Calu3 (cell line): Measurements from ENCODE around the gene GRM7. TPM values are rescaled to one million over a fixed set of nuclear protein-coding genes. Genes with fewer than 3 reads are reported as not detected.

Source experiments
- BruUV-seq: library from RNA; stranded (reverse); fragments of 400-500 nt; replicated peaks from 2 replicates; lab custom pipeline; 2021; lab: Mats Ljungman, UMichigan
- CTCF ChIA-PET: fragments of 300-600 bp; sonication (Branson Sonifier 250); formaldehyde crosslinking; loops from one replicate; lab custom pipeline; 2022; ENCODE audit warnings: antibody characterized with exemption; lab: Charles Lee
- DNase-seq: peaks from one replicate; pipeline ENCODE4 v3.0.0; 2022
- H3K27ac Mint-ChIP-seq: one replicate; pipeline ENCODE4 v1.8.0; 2022; ENCODE audit warnings: mixed read lengths; ENCODE audit not compliant: unreplicated experiment
- H3K27me3 Mint-ChIP-seq: one replicate; pipeline ENCODE4 v1.8.0; 2022; ENCODE audit warnings: mixed read lengths; ENCODE audit not compliant: unreplicated experiment
- H3K36me3 Mint-ChIP-seq: one replicate; pipeline ENCODE4 v1.8.0; 2022; ENCODE audit warnings: mild to moderate bottlenecking, moderate library complexity, mixed read lengths; ENCODE audit not compliant: insufficient read depth, unreplicated experiment
- H3K4me1 Mint-ChIP-seq: one replicate; pipeline ENCODE4 v1.8.0; 2022; ENCODE audit warnings: mild to moderate bottlenecking, low read depth, mixed read lengths; ENCODE audit not compliant: unreplicated experiment
- H3K4me3 Mint-ChIP-seq: one replicate; pipeline ENCODE4 v1.8.0; 2022; ENCODE audit warnings: mild to moderate bottlenecking, low read depth, moderate library complexity, mixed read lengths; ENCODE audit not compliant: unreplicated experiment
- H3K9me3 Mint-ChIP-seq: one replicate; pipeline ENCODE4 v1.8.0; 2022; ENCODE audit warnings: low read depth, mixed read lengths; ENCODE audit not compliant: unreplicated experiment
- CTCF ChIP-seq: fragments of 200-600 bp; IDR thresholded peaks from one replicate; pipeline ENCODE4 v1.8.0; 2022; ENCODE audit warnings: antibody characterized with exemption; ENCODE audit not compliant: unreplicated experiment
- intact Hi-C: fragments of 100-400 bp; cut with micrococcal nuclease; formaldehyde crosslinking; loops from one replicate; pipeline ENCODE4 v1.10.0; 2022; ENCODE audit not compliant: unreplicated experiment
- total RNA-seq: library from RNA; stranded (reverse); gene quantifications from 2 replicates; pipeline ENCODE4 v1.2.3, GENCODE V29; 2022

Gene GRM7
- total RNA-seq, 1 experiment from 2014 or later: not detected

GRCh38 chr3:7682822-7683229 lies 821.9 kb downstream of the GRM7 start:
- H3K4me1 Mint-ChIP-seq: no peaks in the 10 kb centered on the region
- no TSS peak for BruUV-seq
- no peaks in the 10 kb centered on the region for H3K27me3 Mint-ChIP-seq
- no peak overlapping the region for H3K4me3 Mint-ChIP-seq
- H3K27ac Mint-ChIP-seq: no peak overlapping the region
- no peak for TF ChIP-seq CTCF
- CTCF ChIA-PET: interaction anchor here (0.6 kb wide), 1 partner anchor 31 kb away, joined by 6 read pairs; no protein-coding TSS in a partner anchor
- H3K36me3 Mint-ChIP-seq: no peaks in the 10 kb centered on the region
- peaks cover 9% of the 10 kb centered on the region for H3K9me3 Mint-ChIP-seq
- intact Hi-C loops: no loop called here
- DNase-seq: peak; percentile 5

GRCh38 chr3:7683426-7683825 lies 822.5 kb downstream of the GRM7 start:
- H3K36me3 Mint-ChIP-seq: no peaks in the 10 kb centered on the region
- H3K27ac Mint-ChIP-seq: no peak overlapping the region
- no peaks in the 10 kb centered on the region for H3K27me3 Mint-ChIP-seq
- DNase-seq: no peak
- no peaks in the 10 kb centered on the region for H3K4me1 Mint-ChIP-seq
- no peak for TF ChIP-seq CTCF
- no peak overlapping the region for H3K4me3 Mint-ChIP-seq
- H3K9me3 Mint-ChIP-seq: peaks cover 9% of the 10 kb centered on the region
- BruUV-seq: no TSS peak
- intact Hi-C loops: no loop called here
- CTCF ChIA-PET: no interaction called here

- no peak for TF ChIP-seq CTCF
- peaks cover 9% of the 10 kb centered on the region for H3K9me3 Mint-ChIP-seq
- BruUV-seq: no TSS peak
- no peaks in the 10 kb centered on the region for H3K27me3 Mint-ChIP-seq
- H3K27ac Mint-ChIP-seq: no peak overlapping the region
- intact Hi-C loops: no loop called here
- H3K4me3 Mint-ChIP-seq: no peak overlapping the region
- CTCF ChIA-PET: no interaction called here
- H3K36me3 Mint-ChIP-seq: no peaks in the 10 kb centered on the region
- H3K4me1 Mint-ChIP-seq: no peaks in the 10 kb centered on the region
- DNase-seq: no peak
Measured at GRCh38 chr3:7684182-7684715, 823.3 kb downstream of the GRM7 start.

- H3K4me1 Mint-ChIP-seq: no peaks in the 10 kb centered on the region
- BruUV-seq: no TSS peak
- intact Hi-C loops: no loop called here
- TF ChIP-seq CTCF: no peak
- H3K4me3 Mint-ChIP-seq: no peak overlapping the region
- no peak for DNase-seq
- CTCF ChIA-PET: no interaction called here
- H3K9me3 Mint-ChIP-seq: peaks cover 2% of the 10 kb centered on the region
- no peaks in the 10 kb centered on the region for H3K27me3 Mint-ChIP-seq
- no peak overlapping the region for H3K27ac Mint-ChIP-seq
- H3K36me3 Mint-ChIP-seq: no peaks in the 10 kb centered on the region
Measured at GRCh38 chr3:7687428-7688147, 826.7 kb downstream of the GRM7 start.
